ENCODE results near the gene GOPC.

The GOPC gene

DNA sequence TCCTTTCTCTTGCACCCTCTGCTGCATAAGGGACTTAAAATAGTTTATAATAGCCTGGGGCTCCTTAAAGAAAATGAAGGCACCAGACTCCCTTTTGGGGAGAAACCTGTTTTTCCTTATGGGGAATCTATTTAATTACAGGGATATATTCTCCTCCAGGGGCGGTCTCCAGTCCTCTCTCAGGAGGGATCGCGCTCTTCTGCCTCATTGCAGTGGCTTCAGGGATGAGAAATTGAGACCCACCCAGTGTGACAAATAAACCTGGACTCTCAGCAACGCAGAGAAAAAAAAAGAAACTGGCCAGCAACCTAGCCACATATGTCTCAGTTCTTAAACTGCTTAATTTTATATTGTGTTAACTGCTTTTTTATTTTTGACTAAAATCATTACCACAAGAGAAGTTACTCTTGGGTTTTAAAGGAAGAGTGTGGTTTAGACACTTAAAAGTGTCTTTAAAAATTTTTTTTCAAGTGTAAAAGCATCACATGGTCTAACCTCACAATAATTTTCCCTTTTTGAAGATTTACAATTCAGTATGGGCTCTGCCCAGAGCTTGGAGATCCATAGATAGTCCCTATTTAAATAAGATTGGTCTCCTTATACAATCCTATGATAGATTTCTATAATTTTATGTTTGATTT lies 11.7 kb upstream of the GOPC start:
- H3K36me3 ChIP-seq (ENCODE audit: control insufficient read depth, insufficient read depth, low read length), result no peaks in the 10 kb centered on the region
- no peak overlapping the region for H3K9ac ChIP-seq (ENCODE audit: low read length)
- H3K9me3 ChIP-seq (ENCODE audit: control insufficient read depth, low read length), result no peaks in the 10 kb centered on the region
- peaks cover 10% of the 10 kb centered on the region for H3K4me1 ChIP-seq (ENCODE audit: control insufficient read depth, insufficient read depth, low read length)
- no peak overlapping the region for H3K4me3 ChIP-seq (ENCODE audit: low read length)
- no peaks in the 10 kb centered on the region for H3K27me3 ChIP-seq (ENCODE audit: control insufficient read depth, insufficient read depth, low read length)

DNA sequence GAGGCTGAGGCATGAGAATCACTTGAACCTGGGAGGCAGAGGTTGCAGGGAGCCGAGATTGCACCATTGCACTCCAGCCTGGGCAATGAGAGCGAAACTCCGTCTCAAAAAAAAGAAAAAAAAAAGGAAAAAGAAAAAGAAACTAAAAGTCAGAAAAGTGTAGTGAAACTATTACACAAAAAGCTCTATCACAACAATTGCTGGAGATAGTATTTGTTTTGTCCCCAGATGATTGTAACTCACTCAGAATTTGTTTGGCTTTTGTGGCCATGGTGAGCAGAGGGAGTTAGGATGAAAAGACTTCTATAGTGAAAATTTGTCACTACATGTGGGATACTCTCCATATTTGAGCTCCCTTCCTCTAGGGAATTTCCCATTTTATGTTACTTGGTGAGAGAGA lies 5.2 kb upstream of the GOPC start:
- H3K4me3 ChIP-seq (ENCODE audit: low read length), result no peak overlapping the region
- no peak overlapping the region for H3K9ac ChIP-seq (ENCODE audit: low read length)
- H3K9me3 ChIP-seq (ENCODE audit: control insufficient read depth, low read length), result no peaks in the 10 kb centered on the region
- H3K4me1 ChIP-seq (ENCODE audit: control insufficient read depth, insufficient read depth, low read length), result peaks cover 7% of the 10 kb centered on the region
- no peaks in the 10 kb centered on the region for H3K36me3 ChIP-seq (ENCODE audit: control insufficient read depth, insufficient read depth, low read length)
- no peaks in the 10 kb centered on the region for H3K27me3 ChIP-seq (ENCODE audit: control insufficient read depth, insufficient read depth, low read length)

DNA sequence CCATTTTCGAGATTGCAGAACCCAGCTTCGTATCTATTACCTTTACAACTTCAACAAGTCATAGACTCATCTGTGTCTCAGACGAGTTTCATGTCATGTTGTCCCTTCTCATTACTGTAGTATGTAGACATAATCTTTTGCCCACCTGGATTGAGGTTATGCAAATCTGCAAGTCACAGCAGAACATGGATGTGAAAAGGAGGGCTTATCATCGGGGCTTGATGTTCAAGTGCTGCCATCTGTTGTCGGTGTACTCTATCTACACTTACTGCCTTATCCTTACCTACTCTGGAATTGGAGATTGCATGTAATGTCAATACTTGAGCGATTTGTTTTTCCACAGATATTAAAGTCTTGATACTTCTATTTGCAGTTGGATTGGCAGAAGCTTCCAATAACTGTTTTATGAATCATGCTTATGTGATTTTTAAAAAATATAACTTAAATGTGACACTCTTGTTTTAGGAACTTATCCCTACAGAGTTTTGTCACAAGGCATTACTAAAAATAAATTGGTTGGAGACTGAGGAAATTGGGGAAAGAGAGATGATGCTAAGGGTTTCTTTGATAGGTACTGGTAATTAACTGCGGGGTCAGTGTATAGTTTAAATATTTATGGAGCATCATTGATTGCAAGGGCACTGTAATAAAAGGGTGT lies 3.0 kb upstream of the GOPC start:
- peaks cover 6% of the 10 kb centered on the region for H3K4me1 ChIP-seq (ENCODE audit: control insufficient read depth, insufficient read depth, low read length)
- H3K9me3 ChIP-seq (ENCODE audit: control insufficient read depth, low read length), result no peaks in the 10 kb centered on the region
- H3K4me3 ChIP-seq (ENCODE audit: low read length), result no peak overlapping the region
- H3K36me3 ChIP-seq (ENCODE audit: control insufficient read depth, insufficient read depth, low read length), result no peaks in the 10 kb centered on the region
- H3K9ac ChIP-seq (ENCODE audit: low read length), result no peak overlapping the region
- H3K27me3 ChIP-seq (ENCODE audit: control insufficient read depth, insufficient read depth, low read length), result no peaks in the 10 kb centered on the region

DNA sequence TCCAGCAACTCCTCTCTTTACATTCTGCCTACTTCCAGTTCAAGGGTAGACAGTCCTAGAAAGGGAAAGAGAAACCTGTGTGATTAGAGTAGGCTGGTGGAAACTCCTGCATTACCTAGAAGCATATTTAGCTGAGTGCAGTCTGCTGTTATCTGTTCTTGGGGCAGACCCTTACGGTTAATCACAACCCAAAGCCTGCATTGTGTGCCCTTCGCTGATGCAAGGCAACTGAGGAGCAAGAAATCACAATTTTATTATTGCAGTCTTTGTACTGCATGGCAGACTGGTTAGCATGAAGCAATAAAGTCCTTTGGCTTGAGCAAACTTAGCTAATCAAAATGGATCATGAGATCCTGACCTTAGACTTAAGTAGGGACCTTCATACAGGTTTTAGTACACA lies 1.5 kb upstream of the GOPC start:
- Histone ChIP-seq H3K9me3 (ENCODE audit: control insufficient read depth, low read length) (no peaks in the 10 kb centered on the region), H3K4me3 (ENCODE audit: low read length) (no peak overlapping the region), H3K9ac (ENCODE audit: low read length) (no peak overlapping the region), H3K27me3 (ENCODE audit: control insufficient read depth, insufficient read depth, low read length) (no peaks in the 10 kb centered on the region), H3K36me3 (ENCODE audit: control insufficient read depth, insufficient read depth, low read length) (no peaks in the 10 kb centered on the region), H3K4me1 (ENCODE audit: control insufficient read depth, insufficient read depth, low read length) (peaks cover 6% of the 10 kb centered on the region)

DNA sequence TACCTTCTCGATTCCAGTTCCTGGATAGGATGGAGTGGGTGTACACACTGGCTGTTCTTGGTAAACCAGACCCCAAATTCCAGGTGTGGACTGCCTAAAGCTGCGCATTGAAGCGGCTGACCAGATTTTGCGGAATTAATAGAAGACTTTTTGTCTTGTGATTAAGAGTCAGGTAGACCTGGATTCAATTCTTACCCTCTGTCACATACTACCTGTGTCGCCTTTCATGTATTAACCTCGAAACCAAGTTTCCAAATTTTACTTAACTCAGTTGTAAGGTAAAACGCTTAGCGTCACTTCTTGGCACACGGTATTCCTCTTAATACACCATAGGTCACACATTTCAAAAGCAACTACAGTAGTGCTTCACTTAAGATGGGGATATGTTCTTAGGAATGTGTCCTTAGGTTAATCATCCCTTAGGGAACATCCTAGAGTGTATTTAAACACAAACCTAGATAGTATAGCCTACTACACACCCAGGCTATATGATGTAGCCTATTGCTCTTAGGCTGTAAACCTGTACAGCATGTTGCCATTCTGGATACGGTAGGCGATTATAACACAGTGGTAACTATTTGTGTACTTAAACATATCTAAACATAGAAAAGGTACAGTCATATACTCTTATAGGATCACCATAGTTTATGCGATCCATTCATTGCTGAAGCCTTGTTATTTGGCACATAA lies 733 bp upstream of the GOPC start:
- H3K4me3 ChIP-seq (ENCODE audit: low read length), result peak overlapping the region; percentile 93
- H3K9ac ChIP-seq (ENCODE audit: low read length), result peak overlapping the region; percentile 93
- H3K36me3 ChIP-seq (ENCODE audit: control insufficient read depth, insufficient read depth, low read length), result no peaks in the 10 kb centered on the region
- no peaks in the 10 kb centered on the region for H3K27me3 ChIP-seq (ENCODE audit: control insufficient read depth, insufficient read depth, low read length)
- H3K9me3 ChIP-seq (ENCODE audit: control insufficient read depth, low read length), result no peaks in the 10 kb centered on the region
- H3K4me1 ChIP-seq (ENCODE audit: control insufficient read depth, insufficient read depth, low read length), result peaks cover 6% of the 10 kb centered on the region

DNA sequence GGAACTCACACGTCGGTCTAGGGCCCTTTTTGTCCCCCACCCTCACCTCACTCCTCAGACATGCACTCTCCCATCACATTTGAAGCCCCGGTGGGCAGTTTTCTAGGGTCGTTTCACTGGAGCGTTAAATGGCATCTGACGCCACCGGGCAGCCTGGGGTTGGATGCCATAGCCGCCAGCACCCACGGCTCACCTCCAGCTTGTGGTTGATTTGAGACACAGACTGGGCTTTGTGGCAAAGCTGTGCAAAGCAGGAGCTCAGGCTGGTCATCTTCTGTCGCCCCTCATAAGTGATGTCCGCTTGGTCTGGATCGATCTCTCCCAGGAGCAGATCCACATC lies 530 bp downstream of the GOPC start:
- H3K36me3 ChIP-seq (ENCODE audit: control insufficient read depth, insufficient read depth, low read length), result no peaks in the 10 kb centered on the region
- H3K9me3 ChIP-seq (ENCODE audit: control insufficient read depth, low read length), result no peaks in the 10 kb centered on the region
- H3K9ac ChIP-seq (ENCODE audit: low read length), result peak overlapping the region; percentile 93
- H3K27me3 ChIP-seq (ENCODE audit: control insufficient read depth, insufficient read depth, low read length), result no peaks in the 10 kb centered on the region
- H3K4me3 ChIP-seq (ENCODE audit: low read length), result peak overlapping the region; percentile 93
- peaks cover 6% of the 10 kb centered on the region for H3K4me1 ChIP-seq (ENCODE audit: control insufficient read depth, insufficient read depth, low read length)

DNA sequence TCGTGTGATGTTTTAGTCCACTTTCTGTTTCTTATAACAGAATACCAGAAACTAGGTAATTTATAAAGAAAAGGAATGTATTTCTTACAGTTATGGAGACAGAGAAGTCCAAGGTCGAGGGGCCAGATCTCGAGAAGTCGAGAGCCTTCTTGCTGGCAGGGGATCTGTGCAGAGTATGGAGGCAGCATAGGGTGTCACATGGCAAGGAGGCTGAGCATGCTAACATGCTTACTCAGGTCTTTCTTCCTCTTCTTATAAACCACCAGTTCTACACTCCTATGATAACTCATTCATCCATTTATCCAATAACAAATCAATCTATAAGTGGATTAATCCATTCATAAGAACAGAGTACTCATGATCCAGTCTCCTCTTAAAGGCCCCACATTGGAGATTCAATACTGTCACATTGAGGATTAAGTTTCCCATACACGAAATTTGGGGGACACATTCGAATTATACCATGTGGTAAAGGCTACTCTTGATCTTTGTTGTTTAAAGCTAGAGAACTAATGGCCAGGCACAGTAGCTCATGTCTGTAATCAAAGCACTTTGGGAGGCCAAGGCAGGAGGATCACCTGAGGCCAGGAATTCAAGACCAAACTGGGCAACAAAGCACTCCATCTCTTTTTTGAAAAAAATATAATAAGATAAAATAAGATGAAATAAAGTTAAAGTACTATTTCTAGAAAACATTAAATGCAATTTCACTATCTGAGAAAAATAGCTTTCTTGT lies 2.1 kb downstream of the GOPC start:
- no peaks in the 10 kb centered on the region for H3K9me3 ChIP-seq (ENCODE audit: control insufficient read depth, low read length)
- no peak overlapping the region for H3K4me3 ChIP-seq (ENCODE audit: low read length)
- H3K27me3 ChIP-seq (ENCODE audit: control insufficient read depth, insufficient read depth, low read length), result no peaks in the 10 kb centered on the region
- H3K9ac ChIP-seq (ENCODE audit: low read length), result no peak overlapping the region
- H3K4me1 ChIP-seq (ENCODE audit: control insufficient read depth, insufficient read depth, low read length), result peaks cover 8% of the 10 kb centered on the region
- H3K36me3 ChIP-seq (ENCODE audit: control insufficient read depth, insufficient read depth, low read length), result no peaks in the 10 kb centered on the region

DNA sequence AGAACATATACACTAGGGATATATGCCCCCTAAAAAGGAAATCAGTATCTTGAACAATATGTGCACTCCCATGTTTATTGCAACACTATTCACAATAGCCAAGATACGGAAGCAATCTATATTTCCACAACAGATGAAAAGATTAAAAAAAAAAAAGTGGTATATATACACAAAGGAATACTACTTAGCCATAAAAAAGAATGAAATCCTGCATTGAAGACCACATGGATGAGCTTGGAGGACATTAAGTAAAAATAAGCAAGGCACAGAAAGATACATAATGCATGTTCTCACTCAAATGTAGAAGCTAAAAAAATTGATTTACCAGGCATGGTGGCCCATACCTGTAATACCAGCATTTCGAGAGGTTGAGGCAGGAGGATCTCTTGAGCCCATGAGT lies 4.6 kb downstream of the GOPC start:
- Histone ChIP-seq H3K4me3 (ENCODE audit: low read length) (no peak overlapping the region), H3K9ac (ENCODE audit: low read length) (no peak overlapping the region), H3K36me3 (ENCODE audit: control insufficient read depth, insufficient read depth, low read length) (no peaks in the 10 kb centered on the region), H3K9me3 (ENCODE audit: control insufficient read depth, low read length) (no peaks in the 10 kb centered on the region), H3K4me1 (ENCODE audit: control insufficient read depth, insufficient read depth, low read length) (peaks cover 6% of the 10 kb centered on the region), H3K27me3 (ENCODE audit: control insufficient read depth, insufficient read depth, low read length) (no peaks in the 10 kb centered on the region)

DNA sequence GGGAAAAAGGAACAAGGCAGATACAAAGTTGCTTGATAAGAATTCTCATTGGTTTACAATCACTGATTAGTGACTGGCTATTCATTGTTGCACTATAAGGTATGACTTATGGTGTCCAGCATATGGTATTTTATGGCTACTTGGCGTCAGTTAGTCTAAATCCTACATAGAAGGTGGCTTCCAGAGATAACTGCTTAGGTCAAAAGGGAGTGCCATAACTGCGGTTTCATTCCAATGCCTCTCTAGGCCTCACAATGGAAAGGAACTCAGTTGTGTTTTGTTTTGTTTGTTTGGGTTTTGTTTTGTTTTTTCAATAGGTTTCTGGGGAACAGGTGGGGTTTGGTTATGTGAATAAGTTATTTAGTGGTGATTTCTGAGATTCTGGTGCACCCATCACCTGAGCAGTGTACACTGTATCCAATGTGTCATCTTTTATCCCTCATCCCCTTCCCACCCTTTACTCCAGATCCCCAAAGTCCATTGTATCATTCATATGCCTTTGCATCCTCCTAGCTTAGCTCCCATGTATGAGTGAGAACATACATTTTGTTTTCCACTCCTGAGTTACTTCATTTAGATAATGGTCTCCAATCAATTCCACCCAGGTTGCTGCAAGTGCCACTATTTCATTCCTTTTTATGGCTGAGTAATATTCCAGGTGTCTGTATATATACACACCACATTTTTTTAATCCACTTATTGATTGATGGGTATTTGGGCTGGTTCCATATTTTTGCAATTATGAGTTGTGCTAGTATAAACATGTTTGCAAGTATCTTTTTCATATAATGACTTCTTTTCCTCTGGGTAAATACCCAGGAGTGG lies 7.0 kb downstream of the GOPC start:
- Histone ChIP-seq H3K27me3 (ENCODE audit: control insufficient read depth, insufficient read depth, low read length) (no peaks in the 10 kb centered on the region), H3K4me3 (ENCODE audit: low read length) (no peak overlapping the region), H3K9ac (ENCODE audit: low read length) (no peak overlapping the region), H3K9me3 (ENCODE audit: control insufficient read depth, low read length) (no peaks in the 10 kb centered on the region), H3K4me1 (ENCODE audit: control insufficient read depth, insufficient read depth, low read length) (peaks cover 5% of the 10 kb centered on the region), H3K36me3 (ENCODE audit: control insufficient read depth, insufficient read depth, low read length) (no peaks in the 10 kb centered on the region)

DNA sequence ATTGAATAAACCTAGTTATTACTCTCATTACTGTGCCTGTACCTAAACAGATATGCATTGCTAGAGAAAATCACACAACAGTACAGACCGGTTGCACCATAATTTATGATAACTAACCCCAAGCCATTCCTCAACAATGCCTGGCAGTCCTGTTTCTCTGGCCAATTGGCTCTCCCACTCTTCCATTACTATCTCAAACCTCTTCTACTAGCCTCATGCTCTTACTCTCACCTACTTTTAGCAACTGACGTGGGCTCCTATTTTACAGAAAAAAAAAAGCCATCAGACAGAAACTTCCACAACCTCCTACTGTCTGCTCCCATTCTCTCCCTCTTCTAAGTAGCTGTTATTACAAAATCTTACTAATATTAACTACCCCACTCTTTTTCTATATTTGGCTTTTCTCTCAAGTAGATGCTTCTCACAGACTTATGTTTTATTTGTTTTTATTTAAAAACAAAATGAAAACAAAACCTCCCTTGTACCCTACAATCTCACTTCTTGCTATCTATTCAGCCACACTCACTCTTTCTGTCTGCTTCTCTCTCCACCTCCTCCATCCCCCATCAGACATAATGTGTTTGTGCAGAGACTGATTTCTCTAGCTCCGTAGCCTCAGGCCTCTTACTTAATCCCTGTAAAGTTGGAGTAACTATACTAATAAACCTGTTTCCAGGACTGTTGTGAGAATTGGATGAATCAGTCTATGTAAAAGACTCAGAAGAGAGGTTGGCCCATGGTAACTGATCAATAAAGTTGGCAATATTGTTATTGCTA lies 9.1 kb downstream of the GOPC start:
- no peak overlapping the region for H3K9ac ChIP-seq (ENCODE audit: low read length)
- H3K4me3 ChIP-seq (ENCODE audit: low read length), result no peak overlapping the region
- H3K36me3 ChIP-seq (ENCODE audit: control insufficient read depth, insufficient read depth, low read length), result no peaks in the 10 kb centered on the region
- no peaks in the 10 kb centered on the region for H3K27me3 ChIP-seq (ENCODE audit: control insufficient read depth, insufficient read depth, low read length)
- no peaks in the 10 kb centered on the region for H3K9me3 ChIP-seq (ENCODE audit: control insufficient read depth, low read length)
- peaks cover 5% of the 10 kb centered on the region for H3K4me1 ChIP-seq (ENCODE audit: control insufficient read depth, insufficient read depth, low read length)

DNA sequence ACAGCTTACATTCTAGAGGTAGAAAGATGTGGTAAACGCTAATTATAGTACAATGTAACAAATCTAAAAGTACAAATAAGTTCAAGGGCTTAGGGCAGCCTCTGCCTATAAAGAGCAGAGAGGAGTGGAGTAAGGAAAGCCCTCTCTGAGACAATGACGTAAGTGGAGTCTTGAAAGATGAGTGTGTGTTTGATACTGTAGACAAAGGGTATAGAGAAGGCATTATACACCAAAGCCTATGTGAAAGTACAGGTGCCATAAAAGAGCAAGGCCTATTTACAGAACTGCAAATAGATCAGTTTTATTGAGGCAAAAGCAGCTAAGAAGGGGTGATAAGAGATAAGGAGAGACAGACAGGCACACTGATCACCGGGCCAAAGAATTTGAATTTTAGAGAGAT lies 10.9 kb downstream of the GOPC start:
- H3K9me3 ChIP-seq (ENCODE audit: control insufficient read depth, low read length), result no peaks in the 10 kb centered on the region
- peaks cover 5% of the 10 kb centered on the region for H3K4me1 ChIP-seq (ENCODE audit: control insufficient read depth, insufficient read depth, low read length)
- H3K27me3 ChIP-seq (ENCODE audit: control insufficient read depth, insufficient read depth, low read length), result no peaks in the 10 kb centered on the region
- no peak overlapping the region for H3K9ac ChIP-seq (ENCODE audit: low read length)
- no peaks in the 10 kb centered on the region for H3K36me3 ChIP-seq (ENCODE audit: control insufficient read depth, insufficient read depth, low read length)
- no peak overlapping the region for H3K4me3 ChIP-seq (ENCODE audit: low read length)

Data from mucosa of stomach (tissue), 1 donor.